ENCODE data around the gene STARD7.

DNA sequence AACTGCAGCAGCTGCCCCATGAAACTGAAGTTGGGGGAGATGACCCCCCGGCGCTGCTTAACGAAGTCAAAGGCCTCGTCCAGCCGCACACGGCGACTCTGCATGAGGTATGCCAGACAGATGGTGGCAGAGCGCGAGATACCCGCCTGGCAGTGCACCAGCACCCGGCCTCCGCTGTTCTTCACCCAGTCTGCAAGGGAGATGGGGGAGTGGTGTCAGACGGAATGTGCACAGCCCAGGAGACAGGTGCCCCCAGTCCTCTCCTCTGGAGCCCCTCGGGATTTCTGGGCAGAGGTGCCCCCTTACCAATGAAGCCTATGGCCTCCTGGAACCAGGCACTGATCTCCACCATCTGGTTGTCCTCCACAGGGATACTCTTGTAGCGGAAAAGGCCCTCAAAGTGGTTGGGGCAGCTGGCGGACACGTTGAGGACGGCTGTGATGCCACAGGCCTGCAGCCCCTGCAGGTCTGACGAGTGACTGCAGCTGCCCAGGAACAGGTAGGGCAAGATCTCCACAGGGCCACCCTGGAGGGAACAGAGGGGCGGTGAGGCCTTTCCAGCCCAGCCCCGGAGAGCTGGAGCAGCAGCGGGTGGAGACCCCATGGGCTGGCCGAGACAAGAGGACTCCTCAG is 64.7 kb downstream of the STARD7 start:
- TF ChIP-seq, protein P1, sequence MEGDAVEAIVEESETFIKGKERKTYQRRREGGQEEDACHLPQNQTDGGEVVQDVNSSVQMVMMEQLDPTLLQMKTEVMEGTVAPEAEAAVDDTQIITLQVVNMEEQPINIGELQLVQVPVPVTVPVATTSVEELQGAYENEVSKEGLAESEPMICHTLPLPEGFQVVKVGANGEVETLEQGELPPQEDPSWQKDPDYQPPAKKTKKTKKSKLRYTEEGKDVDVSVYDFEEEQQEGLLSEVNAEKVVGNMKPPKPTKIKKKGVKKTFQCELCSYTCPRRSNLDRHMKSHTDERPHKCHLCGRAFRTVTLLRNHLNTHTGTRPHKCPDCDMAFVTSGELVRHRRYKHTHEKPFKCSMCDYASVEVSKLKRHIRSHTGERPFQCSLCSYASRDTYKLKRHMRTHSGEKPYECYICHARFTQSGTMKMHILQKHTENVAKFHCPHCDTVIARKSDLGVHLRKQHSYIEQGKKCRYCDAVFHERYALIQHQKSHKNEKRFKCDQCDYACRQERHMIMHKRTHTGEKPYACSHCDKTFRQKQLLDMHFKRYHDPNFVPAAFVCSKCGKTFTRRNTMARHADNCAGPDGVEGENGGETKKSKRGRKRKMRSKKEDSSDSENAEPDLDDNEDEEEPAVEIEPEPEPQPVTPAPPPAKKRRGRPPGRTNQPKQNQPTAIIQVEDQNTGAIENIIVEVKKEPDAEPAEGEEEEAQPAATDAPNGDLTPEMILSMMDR (conservative IDR thresholded peaks at IDR 0.05; ENCODE audit: low read depth in 2 of 2): peak; percentile 43 to 45
- TF ChIP-seq, protein P2, sequence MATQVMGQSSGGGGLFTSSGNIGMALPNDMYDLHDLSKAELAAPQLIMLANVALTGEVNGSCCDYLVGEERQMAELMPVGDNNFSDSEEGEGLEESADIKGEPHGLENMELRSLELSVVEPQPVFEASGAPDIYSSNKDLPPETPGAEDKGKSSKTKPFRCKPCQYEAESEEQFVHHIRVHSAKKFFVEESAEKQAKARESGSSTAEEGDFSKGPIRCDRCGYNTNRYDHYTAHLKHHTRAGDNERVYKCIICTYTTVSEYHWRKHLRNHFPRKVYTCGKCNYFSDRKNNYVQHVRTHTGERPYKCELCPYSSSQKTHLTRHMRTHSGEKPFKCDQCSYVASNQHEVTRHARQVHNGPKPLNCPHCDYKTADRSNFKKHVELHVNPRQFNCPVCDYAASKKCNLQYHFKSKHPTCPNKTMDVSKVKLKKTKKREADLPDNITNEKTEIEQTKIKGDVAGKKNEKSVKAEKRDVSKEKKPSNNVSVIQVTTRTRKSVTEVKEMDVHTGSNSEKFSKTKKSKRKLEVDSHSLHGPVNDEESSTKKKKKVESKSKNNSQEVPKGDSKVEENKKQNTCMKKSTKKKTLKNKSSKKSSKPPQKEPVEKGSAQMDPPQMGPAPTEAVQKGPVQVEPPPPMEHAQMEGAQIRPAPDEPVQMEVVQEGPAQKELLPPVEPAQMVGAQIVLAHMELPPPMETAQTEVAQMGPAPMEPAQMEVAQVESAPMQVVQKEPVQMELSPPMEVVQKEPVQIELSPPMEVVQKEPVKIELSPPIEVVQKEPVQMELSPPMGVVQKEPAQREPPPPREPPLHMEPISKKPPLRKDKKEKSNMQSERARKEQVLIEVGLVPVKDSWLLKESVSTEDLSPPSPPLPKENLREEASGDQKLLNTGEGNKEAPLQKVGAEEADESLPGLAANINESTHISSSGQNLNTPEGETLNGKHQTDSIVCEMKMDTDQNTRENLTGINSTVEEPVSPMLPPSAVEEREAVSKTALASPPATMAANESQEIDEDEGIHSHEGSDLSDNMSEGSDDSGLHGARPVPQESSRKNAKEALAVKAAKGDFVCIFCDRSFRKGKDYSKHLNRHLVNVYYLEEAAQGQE (IDR thresholded peaks at IDR 0.05; ENCODE audit: unreplicated experiment): no peak
- no peak for TF ChIP-seq EZH2 (IDR thresholded peaks at IDR 0.05; ENCODE audit: low read depth, unreplicated experiment)
- no peak for TF ChIP-seq EZH2phosphoT487 (IDR thresholded peaks at IDR 0.05; ENCODE audit: unreplicated experiment)
- no peak for TF ChIP-seq POLR2AphosphoS5 (IDR thresholded peaks at IDR 0.05; ENCODE audit: low read depth)
- TF ChIP-seq, protein P3, sequence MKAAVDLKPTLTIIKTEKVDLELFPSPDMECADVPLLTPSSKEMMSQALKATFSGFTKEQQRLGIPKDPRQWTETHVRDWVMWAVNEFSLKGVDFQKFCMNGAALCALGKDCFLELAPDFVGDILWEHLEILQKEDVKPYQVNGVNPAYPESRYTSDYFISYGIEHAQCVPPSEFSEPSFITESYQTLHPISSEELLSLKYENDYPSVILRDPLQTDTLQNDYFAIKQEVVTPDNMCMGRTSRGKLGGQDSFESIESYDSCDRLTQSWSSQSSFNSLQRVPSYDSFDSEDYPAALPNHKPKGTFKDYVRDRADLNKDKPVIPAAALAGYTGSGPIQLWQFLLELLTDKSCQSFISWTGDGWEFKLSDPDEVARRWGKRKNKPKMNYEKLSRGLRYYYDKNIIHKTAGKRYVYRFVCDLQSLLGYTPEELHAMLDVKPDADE (IDR thresholded peaks at IDR 0.05): no peak
- no peak for TF ChIP-seq NANOG (IDR thresholded peaks at IDR 0.05; ENCODE audit: borderline replicate concordance)
- TF ChIP-seq ZNF114 (CRISPR knock-in tag; IDR thresholded peaks at IDR 0.05): no peak
- TF ChIP-seq JUNB (IDR thresholded peaks at IDR 0.05; ENCODE audit: unreplicated experiment): no peak
- TF ChIP-seq STAT1 (IDR thresholded peaks at IDR 0.05; ENCODE audit: unreplicated experiment): no peak
- TF ChIP-seq ZNF331 (CRISPR knock-in tag; IDR thresholded peaks at IDR 0.05; ENCODE audit: low read depth): no peak
